Chondrocyte (in vitro differentiated cells): Measurements from ENCODE around the gene SIPA1L3. TPM values are rescaled to one million over a fixed set of nuclear protein-coding genes. Genes with fewer than 3 reads are reported as not detected.
"Not testable (repeated sequence)": the region's sequence is repeated elsewhere in the genome, so short reads cannot be mapped to it uniquely, and the experiment has no call there.

ENCODE experiments used
- DNase-seq: peaks from one replicate; pipeline ENCODE4 v3.0.0; 2021; ENCODE audit warnings: mixed read lengths, low spot score
- H3K27ac Mint-ChIP-seq: one replicate; pipeline ENCODE4 v1.8.0; 2021; ENCODE audit warnings: mild to moderate bottlenecking, moderate library complexity, mixed read lengths; ENCODE audit not compliant: unreplicated experiment
- H3K27me3 Mint-ChIP-seq: 2 replicates; pipeline ENCODE4 v1.8.0; 2021; ENCODE audit warnings: low read depth, mixed read lengths
- H3K36me3 Mint-ChIP-seq: 2 replicates; pipeline ENCODE4 v1.8.0; 2021; ENCODE audit warnings: low read depth, mixed read lengths
- H3K4me1 Mint-ChIP-seq: 2 replicates; pipeline ENCODE4 v1.8.0; 2021; ENCODE audit warnings: low read depth, mild to moderate bottlenecking, mixed read lengths
- H3K4me3 Mint-ChIP-seq: one replicate; pipeline ENCODE4 v1.8.0; 2021; ENCODE audit warnings: mild to moderate bottlenecking, moderate library complexity, mixed read lengths; ENCODE audit not compliant: unreplicated experiment
- H3K9me3 Mint-ChIP-seq: 2 replicates; pipeline ENCODE4 v1.8.0; 2021; ENCODE audit warnings: low read depth, mixed read lengths
- total RNA-seq: library from RNA; stranded (reverse); gene quantifications from 3 replicates; pipeline ENCODE4 v1.2.1, GENCODE V29; 2021
- TF ChIP-seq, protein P1 (sequence below): fragments of 200-600 bp; sonication (generic); IDR thresholded peaks from 2 replicates; pipeline ENCODE4 v1.5.0; 2021; ENCODE audit warnings: antibody characterized with exemption, mild to moderate bottlenecking, moderate library complexity

SIPA1L3 gene
- total RNA-seq, 1 donor from 2014 or later, result 17.5 TPM

DNA sequence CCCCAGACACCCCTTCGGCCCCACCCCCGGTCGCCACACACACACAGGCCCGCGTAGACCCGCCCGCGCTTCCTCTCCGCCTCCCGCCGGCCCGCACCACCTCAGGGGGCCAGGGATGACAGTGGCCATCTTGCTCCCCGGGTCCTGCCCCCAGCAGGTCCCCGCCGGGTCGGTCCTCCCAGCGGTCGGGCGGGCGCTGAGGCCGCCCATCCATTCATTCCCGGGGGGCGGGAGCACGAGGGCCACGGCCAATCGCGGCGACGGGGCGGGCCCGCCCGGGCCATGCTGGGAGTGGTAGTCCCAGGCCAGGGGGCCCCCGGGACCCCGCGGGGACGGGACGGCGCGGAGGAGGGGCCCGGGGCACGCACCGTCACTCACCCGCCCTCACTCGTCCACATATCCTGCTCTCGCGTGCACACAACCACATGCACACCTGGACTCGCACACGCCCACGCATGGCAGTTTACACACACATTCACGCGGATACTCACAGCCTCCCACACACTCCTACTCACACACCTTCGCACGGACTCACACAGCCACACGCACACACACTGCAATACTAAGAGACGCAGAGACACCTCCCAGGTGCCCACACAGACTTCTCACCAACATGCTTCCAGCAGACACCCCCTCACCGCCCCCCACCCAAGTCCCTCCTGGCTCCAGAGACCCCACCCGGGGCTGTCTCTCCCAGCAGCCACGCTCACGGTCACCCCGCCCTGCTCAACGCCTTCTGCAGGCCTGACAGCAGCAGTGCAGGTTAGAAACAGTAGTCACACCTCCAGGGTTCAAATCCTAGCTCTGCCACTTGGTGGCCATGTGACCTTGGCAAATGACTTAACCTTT, 317.2 kb downstream of the SIPA1L3 start, which contains the start of gene DPF1:
DPF1 (minus strand) TSS at position 209 of the 849 bp plus-strand sequence; CDS start at position 129, 80 bp downstream.
- Mint-ChIP-seq H3K27ac (peak within 1 kb of the TSS; percentile 56), H3K27me3 (no peaks in the 10 kb centered on the region), H3K36me3 (peaks cover 4% of the 10 kb centered on the region), H3K4me1 (peaks cover 21% of the 10 kb centered on the region), H3K9me3 (no peaks in the 10 kb centered on the region), H3K4me3 (peak within 1 kb of the TSS; percentile 80)
- TF ChIP-seq, protein P1, sequence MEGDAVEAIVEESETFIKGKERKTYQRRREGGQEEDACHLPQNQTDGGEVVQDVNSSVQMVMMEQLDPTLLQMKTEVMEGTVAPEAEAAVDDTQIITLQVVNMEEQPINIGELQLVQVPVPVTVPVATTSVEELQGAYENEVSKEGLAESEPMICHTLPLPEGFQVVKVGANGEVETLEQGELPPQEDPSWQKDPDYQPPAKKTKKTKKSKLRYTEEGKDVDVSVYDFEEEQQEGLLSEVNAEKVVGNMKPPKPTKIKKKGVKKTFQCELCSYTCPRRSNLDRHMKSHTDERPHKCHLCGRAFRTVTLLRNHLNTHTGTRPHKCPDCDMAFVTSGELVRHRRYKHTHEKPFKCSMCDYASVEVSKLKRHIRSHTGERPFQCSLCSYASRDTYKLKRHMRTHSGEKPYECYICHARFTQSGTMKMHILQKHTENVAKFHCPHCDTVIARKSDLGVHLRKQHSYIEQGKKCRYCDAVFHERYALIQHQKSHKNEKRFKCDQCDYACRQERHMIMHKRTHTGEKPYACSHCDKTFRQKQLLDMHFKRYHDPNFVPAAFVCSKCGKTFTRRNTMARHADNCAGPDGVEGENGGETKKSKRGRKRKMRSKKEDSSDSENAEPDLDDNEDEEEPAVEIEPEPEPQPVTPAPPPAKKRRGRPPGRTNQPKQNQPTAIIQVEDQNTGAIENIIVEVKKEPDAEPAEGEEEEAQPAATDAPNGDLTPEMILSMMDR, result peak; percentile 52
- no peak for DNase-seq

DNA sequence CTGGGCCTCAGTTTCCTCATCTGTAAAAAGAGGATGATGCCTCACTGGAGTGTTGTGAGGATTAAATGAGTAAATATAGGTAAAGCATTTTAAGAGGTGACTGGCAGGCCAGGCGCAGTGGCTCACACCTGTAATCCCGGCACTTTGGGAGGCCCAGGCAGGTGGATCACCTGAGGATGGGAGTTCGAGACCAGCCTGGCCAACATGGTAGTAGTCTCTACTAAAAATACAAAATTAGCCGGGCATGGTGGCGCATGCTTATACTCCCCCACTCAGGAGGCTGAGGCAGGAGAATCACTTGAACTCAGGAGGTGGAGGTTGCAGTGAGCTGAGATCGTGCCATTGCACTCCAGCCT, 317.8 kb downstream of the SIPA1L3 start:
- H3K4me1 Mint-ChIP-seq, result peaks cover 22% of the 10 kb centered on the region

DNA sequence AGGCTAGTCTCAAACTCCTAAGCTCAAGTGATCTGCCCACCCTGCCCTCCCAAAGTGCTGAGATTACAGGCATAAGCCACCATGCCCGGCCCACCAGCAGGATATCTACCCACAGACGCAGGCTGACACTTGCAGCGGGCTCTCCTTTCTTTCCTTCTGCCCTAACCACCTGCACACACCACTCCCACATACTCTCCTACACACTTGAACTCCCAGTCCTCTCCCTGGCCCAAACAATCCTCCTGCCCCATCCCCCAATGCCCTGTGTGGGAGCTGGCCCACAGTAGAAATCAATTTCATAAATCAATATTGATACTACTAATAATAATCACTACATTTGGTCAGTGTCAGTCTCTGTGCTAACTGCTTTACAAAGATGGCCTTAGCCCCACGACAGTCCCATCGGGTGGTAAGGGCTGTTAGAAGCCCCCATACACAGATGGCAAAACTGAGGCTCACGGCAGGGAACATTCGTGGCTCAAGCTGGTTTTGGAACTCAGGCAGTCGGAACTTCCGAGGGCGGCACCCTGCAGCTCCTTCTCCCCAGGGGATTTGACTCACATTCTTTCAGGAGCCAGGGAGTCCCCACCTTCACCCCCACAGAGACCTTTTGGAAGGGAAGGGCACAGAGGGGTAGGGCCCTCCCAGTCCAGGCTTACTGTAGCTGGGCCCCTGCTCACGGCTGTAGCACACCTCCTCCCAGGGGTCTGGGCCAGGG, 320.4 kb downstream of the SIPA1L3 start:
- no peaks in the 10 kb centered on the region for H3K36me3 Mint-ChIP-seq
- H3K27ac Mint-ChIP-seq, result no peak overlapping the region
- H3K27me3 Mint-ChIP-seq, result peaks cover 3% of the 10 kb centered on the region
- peaks cover 24% of the 10 kb centered on the region for H3K4me1 Mint-ChIP-seq
- no peak for DNase-seq
- H3K9me3 Mint-ChIP-seq, result no peaks in the 10 kb centered on the region
- no peak overlapping the region for H3K4me3 Mint-ChIP-seq
- TF ChIP-seq, protein P1, result no peak

More for the DNA sequence above, 317.8 kb downstream of the SIPA1L3 start:
- not testable (repeated sequence) for H3K36me3 Mint-ChIP-seq, H3K27me3 Mint-ChIP-seq, DNase-seq, H3K27ac Mint-ChIP-seq, H3K9me3 Mint-ChIP-seq
- H3K4me3 Mint-ChIP-seq, result peak overlapping the region; percentile 80

DNA sequence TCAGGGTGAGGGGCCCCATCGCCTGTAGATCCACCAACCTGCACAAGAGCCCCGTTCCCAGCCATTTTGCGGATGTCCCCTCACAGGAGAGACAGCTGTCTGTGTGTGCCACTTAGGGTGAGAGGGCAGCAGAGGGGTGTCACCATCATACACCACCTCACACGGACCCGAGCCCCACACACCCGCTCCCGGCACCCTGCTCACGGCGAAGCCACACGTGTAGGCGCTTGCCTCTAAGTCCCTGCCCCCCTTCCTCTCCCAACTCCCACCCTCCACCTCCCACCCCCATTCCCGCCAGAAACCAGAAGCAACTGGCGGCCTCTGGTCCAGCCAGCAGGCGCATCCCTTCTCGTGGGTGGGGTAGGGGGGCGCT, 321.0 kb downstream of the SIPA1L3 start:
- TF ChIP-seq, protein P1, result no peak
- Mint-ChIP-seq H3K9me3 (no peaks in the 10 kb centered on the region), H3K4me3 (no peak overlapping the region), H3K27me3 (peaks cover 3% of the 10 kb centered on the region), H3K36me3 (no peaks in the 10 kb centered on the region), H3K27ac (no peak overlapping the region), H3K4me1 (peaks cover 24% of the 10 kb centered on the region)
- DNase-seq, result no peak

DNA sequence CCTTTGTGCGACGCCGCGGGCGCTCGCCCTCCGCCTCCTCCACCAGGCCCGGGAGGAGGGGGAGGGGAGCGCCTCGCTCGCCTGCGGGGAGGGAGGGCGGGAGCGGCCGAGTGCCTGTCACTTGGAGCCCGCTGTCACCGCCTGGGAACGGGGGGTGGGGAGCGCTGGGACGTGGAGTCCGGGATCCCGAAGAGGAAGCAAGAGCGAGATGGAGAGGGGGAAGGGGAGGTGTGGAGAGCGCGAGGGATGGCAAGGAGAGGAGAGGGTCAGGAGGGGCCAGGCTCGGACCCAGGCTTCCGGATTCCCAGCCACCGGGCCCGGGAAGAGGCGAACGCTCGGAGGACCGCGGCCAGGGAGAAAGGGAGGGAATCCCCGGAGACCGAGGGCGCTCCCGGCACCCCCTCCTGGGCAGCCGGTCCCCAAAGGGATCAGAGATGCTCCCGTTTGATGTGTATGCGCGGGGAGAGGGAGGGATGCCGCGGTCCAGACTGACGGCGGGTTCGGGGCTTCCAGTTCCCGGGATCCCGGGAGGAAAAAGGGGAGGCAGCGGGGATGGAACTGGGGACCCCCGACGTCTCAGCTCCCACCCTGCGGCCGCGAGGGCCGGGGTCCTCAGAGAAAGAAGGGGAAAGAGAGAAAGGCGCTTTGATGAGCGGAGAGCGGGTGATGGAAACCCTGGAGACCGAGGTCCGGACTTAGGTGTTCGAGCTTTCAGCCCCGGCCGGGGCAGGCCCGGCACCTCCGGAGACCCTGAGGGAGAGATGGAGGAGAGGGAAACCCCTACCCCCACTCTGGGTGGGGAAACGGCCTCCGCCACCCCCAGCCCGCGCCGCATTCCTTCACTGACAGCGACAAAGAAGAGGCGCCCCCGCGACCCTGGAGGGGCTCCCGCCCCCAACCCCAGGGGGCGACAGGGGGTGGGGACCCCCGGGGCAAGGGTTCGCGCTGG, 321.8 kb downstream of the SIPA1L3 start:
- TF ChIP-seq, protein P1, result no peak
- DNase-seq, result no peak
- H3K36me3 Mint-ChIP-seq, result no peaks in the 10 kb centered on the region
- peak overlapping the region; percentile 36 for H3K27ac Mint-ChIP-seq
- peak overlapping the region; percentile 70 for H3K4me3 Mint-ChIP-seq
- H3K4me1 Mint-ChIP-seq, result peaks cover 18% of the 10 kb centered on the region
- H3K27me3 Mint-ChIP-seq, result peaks cover 3% of the 10 kb centered on the region
- H3K9me3 Mint-ChIP-seq, result no peaks in the 10 kb centered on the region
